ENCODE data around the gene TRDN. TPM values are rescaled to one million over a fixed set of nuclear protein-coding genes. Genes with fewer than 3 reads are reported as not detected.

Gene TRDN
- total RNA-seq, 2 donors from 2014 or later, result not detected

GRCh38 chr6:123625696-123626095 lies 11.1 kb downstream of the TRDN start:
- DNase-seq (no peak), ATAC-seq (no peak)
- Histone ChIP-seq H3K27ac (no peak overlapping the region), H3K27me3 (no peaks in the 10 kb centered on the region), H3K4me3 (no peak overlapping the region), H3K36me3 (replicated peaks in 1 of 2; ENCODE audit: insufficient read depth in 1 of 2, low read depth in 2 of 2) (no peaks in the 10 kb centered on the region), H3K9me3 (no peaks in the 10 kb centered on the region), H3K4me1 (no peaks in the 10 kb centered on the region)
- intact Hi-C loops (cut with DNase I), result no loop called here
- no peak for TF ChIP-seq CTCF (IDR thresholded peaks at IDR 0.05)
- TF ChIP-seq POLR2A (IDR thresholded peaks at IDR 0.05), result no peak
- WGBS, 2 donors, result 63 to 89% methylated on average over 1 of the region's 1 CpG

GRCh38 chr6:123622780-123623179 lies 14.0 kb downstream of the TRDN start:
- no peak for TF ChIP-seq CTCF (IDR thresholded peaks at IDR 0.05)
- no peak for TF ChIP-seq POLR2A (IDR thresholded peaks at IDR 0.05)
- Histone ChIP-seq H3K9me3 (no peaks in the 10 kb centered on the region), H3K27me3 (no peaks in the 10 kb centered on the region), H3K4me1 (no peaks in the 10 kb centered on the region), H3K36me3 (replicated peaks in 1 of 2; ENCODE audit: insufficient read depth in 1 of 2, low read depth in 2 of 2) (no peaks in the 10 kb centered on the region), H3K27ac (no peak overlapping the region), H3K4me3 (no peak overlapping the region)
- no peak for DNase-seq
- intact Hi-C loops (cut with DNase I), result no loop called here
- 62 to 68% methylated on average over 1 of the region's 1 CpG for WGBS, 2 donors
- ATAC-seq, result no peak

GRCh38 chr6:123619156-123619555 lies 17.6 kb downstream of the TRDN start:
- DNase-seq (no peak), ATAC-seq (no peak)
- no peaks in the 10 kb centered on the region for H3K27me3 ChIP-seq
- H3K36me3 ChIP-seq (replicated peaks in 1 of 2; ENCODE audit: insufficient read depth in 1 of 2, low read depth in 2 of 2), result no peaks in the 10 kb centered on the region
- H3K4me3 ChIP-seq, result no peak overlapping the region
- no peak for TF ChIP-seq CTCF (IDR thresholded peaks at IDR 0.05)
- TF ChIP-seq POLR2A (IDR thresholded peaks at IDR 0.05), result no peak
- H3K27ac ChIP-seq, result no peak overlapping the region
- intact Hi-C loops (cut with DNase I), result no loop called here
- no peaks in the 10 kb centered on the region for H3K9me3 ChIP-seq
- H3K4me1 ChIP-seq, result no peaks in the 10 kb centered on the region

- TF ChIP-seq CTCF (IDR thresholded peaks at IDR 0.05) (no peak), POLR2A (IDR thresholded peaks at IDR 0.05) (no peak)
- no peak for ATAC-seq
- no peaks in the 10 kb centered on the region for H3K4me1 ChIP-seq
- WGBS, 2 donors, result 32 to 41% methylated on average over 3 of the region's 3 CpGs
- H3K4me3 ChIP-seq, result no peak overlapping the region
- H3K27ac ChIP-seq, result no peak overlapping the region
- no peaks in the 10 kb centered on the region for H3K27me3 ChIP-seq
- DNase-seq, result no peak
- H3K36me3 ChIP-seq (replicated peaks in 1 of 2; ENCODE audit: insufficient read depth in 1 of 2, low read depth in 2 of 2), result no peaks in the 10 kb centered on the region
- intact Hi-C loops (cut with DNase I), result no loop called here
- H3K9me3 ChIP-seq, result no peaks in the 10 kb centered on the region
Observed at GRCh38 chr6:123616942-123617341, 19.8 kb downstream of the TRDN start.

GRCh38 chr6:123616016-123616415 lies 20.7 kb downstream of the TRDN start:
- no peak overlapping the region for H3K27ac ChIP-seq
- DNase-seq (no peak), ATAC-seq (no peak)
- no peaks in the 10 kb centered on the region for H3K27me3 ChIP-seq
- H3K4me3 ChIP-seq, result no peak overlapping the region
- H3K36me3 ChIP-seq (replicated peaks in 1 of 2; ENCODE audit: insufficient read depth in 1 of 2, low read depth in 2 of 2), result no peaks in the 10 kb centered on the region
- no peaks in the 10 kb centered on the region for H3K4me1 ChIP-seq
- TF ChIP-seq POLR2A (IDR thresholded peaks at IDR 0.05) (no peak), CTCF (IDR thresholded peaks at IDR 0.05) (no peak)
- WGBS, 2 donors, result 52 to 59% methylated on average over 5 of the region's 5 CpGs
- H3K9me3 ChIP-seq, result no peaks in the 10 kb centered on the region
- intact Hi-C loops (cut with DNase I), result no loop called here

Measured in body of pancreas (tissue), 4 donors.